Medulla oblongata (tissue), 1 donor: ENCODE data around the gene PJA2.

Experiments
- DNase-seq: peaks from one replicate; pipeline ENCODE4 v3.0.0-alpha.2; 2015; ENCODE audit errors: extremely low spot score

The PJA2 gene

GRCh38 chr5:109408991-109409843 is 557 bp downstream of the PJA2 start:
- DNase-seq: peak; percentile 76

GRCh38 chr5:109407913-109408312 is 1.9 kb downstream of the PJA2 start:
- peak; percentile 38 for DNase-seq

GRCh38 chr5:109406719-109407118 is 3.1 kb downstream of the PJA2 start:
- DNase-seq: no peak

GRCh38 chr5:109404428-109404960 is 5.3 kb downstream of the PJA2 start:
- no peak for DNase-seq

- no peak for DNase-seq
These were observed 6.3 kb downstream of the PJA2 start for GRCh38 chr5:109403469-109403868.

DNA sequence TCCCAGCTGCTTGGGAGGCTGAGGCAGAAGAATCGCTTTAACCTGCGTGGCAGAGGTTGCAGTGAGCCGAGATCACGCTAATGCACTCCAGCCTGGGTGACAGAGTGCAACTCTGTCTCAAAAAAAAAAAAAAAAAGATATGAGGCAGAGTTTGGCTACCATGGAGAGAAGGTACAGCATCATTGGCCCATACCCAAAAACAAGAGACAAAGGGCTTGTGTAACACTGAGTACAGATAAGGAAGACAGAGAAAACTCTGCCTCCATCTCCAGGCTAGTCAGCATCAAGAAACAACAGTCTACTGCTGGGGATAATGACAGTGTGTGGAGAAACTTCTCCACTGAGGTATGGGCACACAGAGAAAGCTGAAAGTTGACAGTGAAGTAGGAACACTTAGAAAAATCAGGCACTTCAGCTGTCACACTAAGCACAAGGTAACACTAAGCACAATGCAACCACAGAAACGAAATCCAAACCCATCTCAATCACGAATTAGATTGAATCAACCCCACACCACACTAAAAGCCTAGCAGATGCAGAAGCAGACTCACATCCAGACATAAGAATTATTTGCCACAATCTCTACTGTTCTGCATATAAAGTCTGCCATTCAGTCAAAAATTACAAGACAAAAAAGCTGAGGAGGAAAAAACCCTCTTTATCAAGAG is 10.5 kb downstream of the PJA2 start:
- peak; percentile 21 for DNase-seq

- no peak for DNase-seq
These were observed 12.8 kb downstream of the PJA2 start for GRCh38 chr5:109396965-109397364.

GRCh38 chr5:109394806-109395205 is 15.0 kb downstream of the PJA2 start:
- no peak for DNase-seq

- no peak for DNase-seq
These were observed 19.6 kb downstream of the PJA2 start for GRCh38 chr5:109390188-109390587.

DNA sequence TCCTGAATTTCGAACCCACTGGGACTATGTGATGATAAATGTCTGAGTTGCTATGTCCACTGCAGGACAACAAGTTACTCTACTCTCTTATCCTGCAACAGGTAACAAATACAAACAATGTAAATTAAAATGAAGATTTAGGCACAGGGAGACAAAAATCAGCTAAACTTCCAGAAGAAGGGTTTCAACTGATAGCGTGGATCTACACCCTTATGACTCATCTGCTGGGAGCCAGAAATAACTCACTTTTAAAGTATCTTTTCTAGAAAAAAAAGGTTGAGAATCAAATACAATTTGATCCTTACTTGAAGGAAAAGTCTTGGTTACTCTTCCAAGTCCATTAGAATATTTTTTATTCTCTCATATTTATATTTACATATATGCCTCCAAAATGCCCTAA is 21.4 kb downstream of the PJA2 start:
- DNase-seq: no peak

- no peak for DNase-seq
These were observed 22.3 kb downstream of the PJA2 start for GRCh38 chr5:109387408-109387974.

DNA sequence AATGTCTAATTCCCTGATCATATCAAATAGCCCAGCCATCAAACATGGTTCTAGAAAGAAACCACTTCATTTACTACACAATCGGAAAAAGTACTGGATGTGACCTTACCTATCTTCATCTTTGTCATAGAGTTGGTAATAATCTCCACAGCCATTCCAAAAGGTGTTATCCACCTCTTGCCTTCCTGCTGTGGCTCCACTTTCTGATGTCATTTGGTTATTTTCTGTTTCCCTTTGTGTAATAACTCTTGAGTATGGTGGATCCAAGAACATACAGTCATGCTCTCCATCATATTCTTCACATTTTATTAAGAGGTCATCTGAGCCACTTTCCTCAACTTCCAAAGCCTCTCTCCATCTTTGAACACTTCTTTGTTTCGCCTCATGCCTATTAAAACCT is 31.7 kb downstream of the PJA2 start:
- no peak for DNase-seq

DNA sequence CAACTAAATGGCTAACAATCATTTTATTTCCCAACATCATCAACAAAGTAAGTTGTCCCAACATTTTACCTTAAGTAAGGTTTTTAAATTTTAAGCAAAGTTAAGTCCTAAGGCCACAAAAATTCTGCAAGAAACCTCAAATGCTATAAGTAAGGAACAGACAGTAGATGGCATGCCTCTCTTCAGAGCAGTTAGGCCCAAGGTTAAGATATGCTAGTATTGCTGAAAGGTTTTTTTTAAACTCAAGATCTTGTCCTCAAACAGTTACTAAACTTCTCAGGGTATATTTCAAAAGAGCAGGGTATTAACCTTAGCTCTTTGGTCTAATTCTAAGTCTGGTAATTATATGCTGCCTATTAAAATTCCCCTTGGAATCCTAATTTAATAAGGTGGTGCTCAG is 35.1 kb downstream of the PJA2 start:
- no peak for DNase-seq

DNA sequence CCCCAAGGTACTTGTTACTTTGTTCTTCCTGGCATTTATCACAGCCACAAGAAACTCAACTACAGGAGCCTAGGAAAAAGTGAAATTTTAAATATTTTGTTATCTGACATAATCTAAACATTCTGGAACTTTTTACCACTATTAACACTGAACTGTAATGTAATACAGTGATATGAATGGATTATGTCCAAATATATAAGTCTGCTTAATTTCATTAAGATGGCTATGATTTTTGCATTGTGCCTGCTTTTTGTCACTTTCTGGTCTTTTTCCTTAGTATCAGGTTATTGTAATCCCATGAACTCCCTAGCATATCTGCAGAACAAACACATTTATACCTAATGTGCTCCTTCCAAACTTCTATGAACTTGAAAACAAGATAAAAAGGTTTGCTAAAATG is 35.8 kb downstream of the PJA2 start:
- DNase-seq: no peak

DNA sequence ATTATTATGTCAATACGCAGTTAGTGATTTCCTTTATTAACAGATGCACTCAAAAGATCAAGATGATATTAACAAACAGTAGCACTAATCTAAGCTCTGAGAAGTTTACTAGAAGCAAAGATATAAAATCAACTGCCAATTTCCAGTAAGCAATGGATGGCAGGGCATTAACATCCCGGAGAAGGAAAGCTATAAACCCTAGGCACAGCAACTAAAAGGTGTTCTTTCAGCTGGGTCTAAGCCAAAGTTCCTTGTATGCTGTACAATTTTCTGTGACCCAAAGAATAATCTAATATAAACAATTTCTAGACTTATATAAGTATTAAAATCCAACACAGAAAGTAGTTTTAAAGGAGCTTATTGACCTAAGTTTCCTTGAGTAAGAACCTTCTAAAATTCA is 39.4 kb downstream of the PJA2 start:
- DNase-seq: no peak

GRCh38 chr5:109365653-109366052 is 44.1 kb downstream of the PJA2 start:
- no peak for DNase-seq

DNA sequence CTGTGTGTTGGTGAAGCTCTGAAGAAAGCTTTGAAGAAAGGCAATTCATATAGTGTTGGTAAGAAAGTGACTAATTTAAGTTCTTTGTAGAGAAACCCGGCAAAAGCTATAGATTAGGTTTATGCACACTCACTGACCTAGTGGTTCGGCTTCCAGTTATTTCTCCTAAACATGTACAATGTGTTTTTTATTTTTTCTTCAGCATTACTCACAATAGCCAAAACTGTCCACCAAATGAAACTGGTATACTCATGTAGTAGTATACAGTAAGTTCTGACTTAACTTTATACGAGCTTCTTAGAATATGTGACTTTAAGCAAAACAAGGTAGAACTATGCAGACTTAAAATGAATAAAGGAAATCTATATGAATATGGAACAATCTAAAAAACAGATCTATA is 44.8 kb downstream of the PJA2 start:
- DNase-seq: no peak

DNA sequence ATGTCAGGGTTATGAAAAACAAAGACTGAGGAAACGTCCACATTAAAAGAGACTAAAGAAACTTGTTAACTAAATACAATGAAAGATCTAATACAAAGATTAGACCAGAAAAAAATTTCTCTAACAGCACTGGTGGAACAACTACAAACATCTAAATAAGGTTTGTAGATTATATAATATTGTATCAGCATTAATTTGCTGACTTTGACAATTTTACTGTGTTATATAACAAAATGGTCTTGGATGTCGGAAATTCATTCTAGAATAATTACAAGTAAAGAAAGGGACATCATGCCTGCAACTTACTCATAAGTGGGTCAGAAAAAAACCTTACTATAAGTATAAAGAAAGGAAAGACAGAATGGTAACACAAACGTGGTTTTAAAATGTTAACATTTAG is 50.1 kb downstream of the PJA2 start:
- no peak for DNase-seq

- no peak for DNase-seq
These were observed 52.0 kb downstream of the PJA2 start for GRCh38 chr5:109357807-109358206.

DNA sequence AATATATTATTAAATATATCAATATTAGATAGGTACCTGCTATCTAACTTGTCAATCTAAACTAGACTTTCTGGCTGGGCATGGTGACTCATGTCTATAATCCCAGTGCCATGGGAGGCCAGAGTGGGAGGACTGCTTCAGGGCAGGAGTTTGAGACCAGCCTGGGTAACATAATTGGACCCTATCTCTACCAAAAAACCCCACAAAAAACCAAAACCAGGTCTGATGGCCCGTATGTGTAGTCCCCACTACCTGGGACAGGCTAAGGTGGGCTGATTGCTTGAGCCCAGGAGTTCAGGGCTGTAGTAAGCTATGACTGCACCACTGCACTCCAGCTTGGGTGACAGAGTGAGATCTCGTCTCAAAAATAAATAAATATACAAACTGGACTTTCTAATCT is 55.0 kb downstream of the PJA2 start:
- no peak for DNase-seq

DNA sequence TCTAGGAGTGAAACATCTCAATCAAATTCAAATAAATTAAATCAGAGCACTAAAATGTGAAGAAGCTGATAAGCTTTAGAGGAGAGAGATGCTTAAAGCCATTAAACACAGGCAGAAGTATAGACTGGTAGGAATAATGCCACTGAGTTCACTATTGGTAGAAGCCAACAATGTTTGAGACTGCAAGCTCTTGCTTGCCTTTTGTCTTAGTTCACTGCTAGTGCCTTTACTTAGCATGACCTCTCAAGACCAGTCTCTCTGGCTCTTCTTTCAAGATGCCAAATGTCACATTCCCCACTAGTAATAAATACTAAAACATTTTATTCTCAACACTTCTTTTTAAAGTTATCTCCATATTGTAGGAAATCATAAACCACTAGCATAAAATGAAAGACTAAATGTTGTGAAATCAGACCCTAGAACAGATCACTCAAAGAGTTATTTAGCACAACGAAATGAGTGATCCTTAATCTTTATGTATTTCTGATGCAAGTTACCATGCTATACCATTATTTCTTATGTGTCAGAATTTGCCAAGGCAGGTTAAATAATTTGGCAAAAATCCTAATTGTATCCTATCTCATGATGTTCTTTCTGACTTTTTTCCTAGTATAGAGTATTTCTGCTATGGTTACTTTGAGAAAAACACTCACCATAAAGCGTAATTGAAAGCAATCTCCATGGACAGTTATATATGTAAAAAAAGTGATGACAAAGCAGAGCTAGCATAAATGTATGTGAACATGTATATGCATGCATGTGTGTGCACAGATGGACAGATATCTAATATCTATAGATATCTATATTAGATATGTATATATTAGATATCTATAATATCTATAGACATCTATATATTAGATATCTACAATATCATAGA is 57.5 kb downstream of the PJA2 start:
- no peak for DNase-seq
